Stimulated activated CD4-positive, alpha-beta T cell treated with anti-CD3 and anti-CD28 coated beads, Interleukin-15, amount 100 ng/mL, for 48 hours (primary cell): ENCODE results near the gene KBTBD4.
"Not testable (repeated sequence)": the region's sequence is repeated elsewhere in the genome, so short reads cannot be mapped to it uniquely, and the experiment has no call there.

Experiments
- DNase-seq, 2 donors: peaks; one replicate each; pipeline ENCODE4 v3.0.0-alpha.2; 2020; ENCODE audit warnings: low read depth in 2 of 2

Gene KBTBD4

DNA sequence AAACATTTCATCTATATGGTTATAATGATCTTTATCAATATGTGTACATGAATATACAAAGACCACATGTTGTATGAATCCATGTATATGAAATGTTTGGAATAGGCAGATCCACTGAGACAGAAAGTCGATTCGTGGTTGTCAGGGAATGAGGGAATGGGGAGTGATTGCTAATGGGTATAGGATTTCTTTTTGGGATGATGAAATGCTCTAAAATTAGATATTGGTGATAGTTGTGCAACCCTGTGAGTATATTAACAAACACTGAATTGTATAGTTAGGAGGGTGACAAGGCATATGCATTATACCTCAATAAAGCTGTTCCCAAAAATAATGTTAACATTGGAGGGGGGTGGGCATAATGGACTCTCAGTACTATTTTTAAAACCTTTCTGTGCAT, 18.3 kb downstream of the KBTBD4 start:
- DNase-seq = no peak

DNA sequence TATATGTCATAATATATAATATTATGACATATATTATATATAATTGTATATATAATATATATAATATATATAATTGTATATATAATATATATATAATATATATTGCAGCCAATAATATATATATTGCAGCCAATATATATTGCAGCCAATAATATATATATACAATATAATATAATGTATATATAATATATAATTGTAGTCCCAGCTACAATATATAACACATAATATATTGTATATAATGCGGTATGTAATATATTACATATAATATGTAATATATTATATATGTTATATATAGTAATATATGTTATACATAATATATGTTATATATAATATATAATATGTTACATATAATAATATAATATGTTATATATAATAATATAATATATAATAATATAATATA, 20.1 kb downstream of the KBTBD4 start:
- no peak for DNase-seq

DNA sequence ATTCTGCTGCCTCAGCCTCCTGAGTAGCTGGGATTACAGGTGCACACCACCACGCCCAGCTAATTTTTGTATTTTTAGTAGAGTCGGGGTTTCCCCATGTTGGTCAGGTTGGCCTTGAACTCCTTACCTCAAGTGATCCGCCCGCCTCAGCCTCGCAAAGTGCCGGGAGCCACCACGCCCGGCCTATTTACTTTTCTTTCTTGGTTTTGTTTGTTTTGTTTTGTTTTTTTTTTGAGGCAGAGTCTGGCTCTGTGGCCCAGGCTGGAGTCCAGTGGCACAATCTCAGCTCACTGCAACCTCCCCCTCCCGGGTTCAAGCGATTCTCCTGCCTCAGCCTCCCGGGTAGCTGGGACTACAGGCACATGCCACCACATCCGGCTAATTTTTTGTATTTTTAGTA, 21.8 kb downstream of the KBTBD4 start:
- DNase-seq = not testable (repeated sequence)

DNA sequence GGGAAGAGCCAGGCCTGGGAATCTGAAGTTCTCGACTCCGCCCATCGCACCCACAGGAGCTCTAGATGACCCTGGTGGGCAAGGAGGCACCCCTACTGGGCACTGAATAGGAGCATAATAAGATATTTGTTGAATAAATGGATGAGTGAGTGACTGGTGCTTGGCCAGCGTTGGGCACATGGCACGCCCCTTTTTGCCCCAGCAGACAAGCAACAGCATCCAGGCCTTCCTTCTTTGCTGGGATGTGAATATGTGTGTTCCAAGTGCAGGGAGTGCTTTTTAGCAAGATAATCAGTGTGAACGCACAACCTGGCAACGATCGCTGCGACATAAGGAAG, 25.4 kb downstream of the KBTBD4 start:
- no peak for DNase-seq

DNA sequence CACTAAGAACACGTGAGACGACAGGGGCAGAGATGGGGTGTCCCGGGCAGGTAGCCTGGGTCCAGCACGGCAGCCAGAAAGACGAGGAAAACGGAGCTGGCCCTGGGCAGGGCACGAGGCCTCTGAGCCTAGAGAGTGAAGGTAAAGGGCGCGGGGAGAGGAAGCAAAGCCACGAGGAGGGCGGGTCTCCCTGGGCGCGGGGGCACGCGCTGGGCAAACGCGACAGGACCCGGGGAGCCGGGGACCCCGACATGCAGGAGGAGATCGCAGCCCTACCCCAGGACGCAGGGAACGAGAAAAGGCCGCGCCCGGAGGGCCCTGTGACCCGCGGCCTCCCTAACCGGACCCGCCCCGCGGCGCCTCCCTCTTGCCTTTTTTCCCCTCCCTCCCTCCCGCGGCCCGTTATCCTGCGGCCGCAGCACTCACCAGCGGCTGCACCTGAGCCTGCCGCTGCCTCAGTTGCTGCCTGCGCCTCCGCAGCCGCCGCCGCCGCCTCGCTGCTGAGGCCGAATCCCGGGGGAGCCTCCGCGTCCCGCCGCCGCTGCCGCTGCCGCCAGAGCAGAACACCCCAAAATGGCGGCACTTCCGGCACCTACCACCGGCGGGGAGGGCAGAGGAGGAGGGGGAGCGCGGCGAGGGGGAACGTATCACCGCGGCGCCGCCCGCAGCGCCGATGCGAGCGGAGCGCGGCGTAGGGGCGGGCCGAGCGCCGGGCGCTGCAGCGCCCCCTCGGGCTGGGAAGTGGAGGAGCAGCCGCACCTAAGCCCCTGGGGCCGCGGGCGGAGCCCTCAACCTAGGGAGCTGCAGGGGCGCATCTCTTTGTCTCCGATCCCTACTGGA, 26.0 kb downstream of the KBTBD4 start, which contains the start of gene CELF1:
Gene CELF1, minus strand, starts transcription at position 567 of the 840 bp plus-strand sequence. CDS start 53,609 bp downstream, outside the sequence.
- DNase-seq = peak; percentile 87 to 92

DNA sequence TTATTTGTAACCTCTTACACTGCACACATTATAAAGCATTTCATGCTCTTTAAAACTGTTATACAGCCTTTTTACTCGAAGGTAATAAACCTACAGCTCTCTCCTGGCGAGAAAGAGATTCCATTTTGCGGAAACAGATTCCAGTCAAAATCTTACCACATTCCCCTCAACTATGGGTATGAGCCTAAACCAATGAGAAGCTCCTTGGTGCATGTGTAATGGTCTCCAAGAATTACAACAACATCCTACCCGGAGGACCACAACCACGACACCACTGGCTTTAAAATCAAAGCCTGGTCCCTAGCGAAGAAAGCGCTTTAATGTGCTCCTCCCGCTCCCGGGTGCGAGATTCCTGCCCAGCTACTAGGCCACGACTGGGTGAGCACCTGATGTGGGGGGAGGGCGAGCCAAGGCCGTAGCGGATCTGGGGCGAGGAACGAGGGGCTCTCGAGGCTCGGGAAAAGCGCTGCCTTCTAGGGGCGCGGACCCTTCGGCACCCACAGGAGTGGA, 26.7 kb downstream of the KBTBD4 start:
- DNase-seq = no peak

DNA sequence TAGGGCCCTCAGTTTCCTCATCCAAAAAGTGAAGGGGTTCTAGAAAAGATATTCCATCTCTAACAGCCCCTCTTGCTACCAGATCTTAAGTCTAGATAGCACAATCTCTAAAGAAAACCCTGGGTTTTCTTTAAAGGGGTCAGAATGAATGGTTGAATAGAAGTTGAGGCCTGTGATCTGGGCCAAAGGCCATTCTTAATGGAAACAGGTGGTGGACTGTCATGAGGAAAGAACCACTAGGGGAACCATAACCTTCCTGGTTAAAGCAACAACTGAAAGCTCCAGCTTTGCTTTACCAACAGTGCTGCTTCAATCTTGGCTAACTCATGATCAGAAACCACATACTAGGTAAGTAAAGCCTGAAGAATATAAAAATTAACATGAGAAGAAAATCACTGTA, 27.7 kb downstream of the KBTBD4 start:
- DNase-seq = no peak

DNA sequence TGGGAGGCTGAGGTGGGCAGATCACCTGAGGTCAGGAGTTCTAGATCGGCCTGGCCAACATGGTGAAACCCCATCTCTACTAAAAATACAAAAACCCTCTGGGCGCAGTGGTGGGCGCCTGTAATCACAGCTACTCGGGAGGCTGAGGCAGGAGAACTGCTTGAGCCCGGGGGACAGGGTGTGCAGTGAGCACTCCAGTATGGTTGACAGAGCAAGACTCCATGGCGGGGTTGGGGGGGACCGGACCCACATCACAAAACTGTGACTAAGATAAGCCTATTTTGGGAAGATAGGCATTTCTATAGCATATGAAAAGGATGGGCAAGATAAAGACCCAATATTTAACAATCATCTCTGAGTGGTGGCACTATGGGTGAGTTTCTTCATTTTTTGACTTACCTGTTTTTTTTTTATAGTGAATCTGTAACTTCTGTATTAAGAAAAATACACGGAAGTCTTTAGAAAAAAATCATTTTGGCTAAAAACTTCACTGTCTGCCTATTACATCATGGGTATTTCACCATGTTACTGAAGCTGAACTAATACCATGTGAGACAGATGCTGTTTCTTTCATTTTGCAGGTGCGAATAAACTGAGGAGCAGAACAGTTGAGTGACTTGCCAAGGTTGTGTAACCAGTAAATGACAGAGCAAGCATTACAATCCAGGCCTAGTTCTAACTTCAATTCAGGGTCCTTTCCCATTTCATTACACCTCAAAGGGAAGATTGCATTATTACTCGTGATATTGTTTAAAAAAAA, 28.3 kb downstream of the KBTBD4 start:
- DNase-seq = no peak

DNA sequence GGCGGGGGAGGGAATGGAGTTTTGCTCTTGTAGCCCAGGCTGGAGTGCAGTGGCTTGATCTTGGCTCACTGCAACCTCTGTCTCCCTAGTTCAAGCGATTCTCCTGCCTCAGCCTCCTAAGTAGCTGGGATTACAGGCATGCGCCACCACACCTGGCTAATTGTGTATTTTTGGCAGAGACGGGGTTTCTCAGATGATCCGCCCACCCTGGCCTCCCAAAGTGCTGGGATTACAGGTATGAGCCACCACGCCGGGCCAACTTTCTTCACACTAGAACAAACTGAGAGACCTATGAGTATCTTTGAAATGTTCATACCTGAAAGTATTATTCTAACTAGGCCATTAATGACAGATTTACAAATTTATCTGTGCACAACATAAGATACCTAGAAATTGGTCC, 32.5 kb downstream of the KBTBD4 start:
- DNase-seq = not testable (repeated sequence)

DNA sequence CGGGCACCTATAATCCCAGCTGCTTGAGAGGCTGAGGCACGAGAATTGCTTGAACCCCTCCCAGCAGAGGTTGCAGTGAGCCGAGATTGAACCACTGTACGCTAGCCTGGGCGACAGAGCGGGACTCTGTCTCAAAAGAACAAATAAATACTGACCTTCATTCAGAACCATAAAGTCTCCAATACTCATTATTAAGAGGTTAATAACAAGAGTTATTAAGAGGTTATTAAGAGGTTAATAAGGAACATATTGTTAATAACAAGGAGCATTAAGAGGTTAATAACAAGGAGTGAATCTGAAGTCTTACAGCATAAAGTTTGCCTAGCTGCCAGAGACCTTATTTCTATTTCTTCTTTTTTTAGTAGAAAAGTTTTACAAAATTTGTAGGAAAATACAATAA, 33.5 kb downstream of the KBTBD4 start:
- no peak for DNase-seq

DNA sequence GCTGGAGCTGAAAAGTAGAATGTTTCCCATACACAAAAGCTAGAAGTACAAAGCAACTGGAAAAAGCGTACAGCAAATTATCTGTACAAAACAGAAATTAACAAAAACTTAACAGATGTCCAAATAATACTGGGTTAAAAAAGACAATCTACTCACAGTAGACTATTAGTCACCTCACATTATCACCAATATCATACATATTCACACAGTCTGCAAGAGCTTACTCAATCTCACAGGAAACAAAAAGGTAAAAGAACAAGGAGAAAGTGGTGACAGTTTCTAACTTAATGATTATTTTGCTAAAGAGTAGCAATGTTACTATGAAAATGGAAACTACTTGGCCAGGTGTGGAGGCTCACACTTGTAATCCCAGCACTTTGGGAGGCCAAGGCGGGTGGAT, 37.7 kb downstream of the KBTBD4 start:
- no peak for DNase-seq

DNA sequence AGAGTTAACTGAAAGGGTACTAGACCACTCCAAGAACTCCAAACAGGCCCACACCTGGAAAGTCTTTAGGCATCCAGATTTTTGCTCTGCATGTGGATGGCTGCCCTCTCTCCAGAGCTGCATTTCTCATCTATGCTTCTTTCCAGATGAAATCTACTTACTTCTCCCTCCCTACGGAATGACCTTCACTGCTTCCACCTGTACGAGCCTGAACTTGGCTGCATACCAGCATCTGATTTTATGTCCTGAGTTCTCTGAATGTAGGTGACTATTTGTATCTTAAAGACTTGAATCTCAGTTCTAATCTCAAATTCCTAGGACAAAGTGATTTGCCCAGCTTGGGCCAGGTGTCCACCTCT, 39.1 kb downstream of the KBTBD4 start:
- DNase-seq = no peak

DNA sequence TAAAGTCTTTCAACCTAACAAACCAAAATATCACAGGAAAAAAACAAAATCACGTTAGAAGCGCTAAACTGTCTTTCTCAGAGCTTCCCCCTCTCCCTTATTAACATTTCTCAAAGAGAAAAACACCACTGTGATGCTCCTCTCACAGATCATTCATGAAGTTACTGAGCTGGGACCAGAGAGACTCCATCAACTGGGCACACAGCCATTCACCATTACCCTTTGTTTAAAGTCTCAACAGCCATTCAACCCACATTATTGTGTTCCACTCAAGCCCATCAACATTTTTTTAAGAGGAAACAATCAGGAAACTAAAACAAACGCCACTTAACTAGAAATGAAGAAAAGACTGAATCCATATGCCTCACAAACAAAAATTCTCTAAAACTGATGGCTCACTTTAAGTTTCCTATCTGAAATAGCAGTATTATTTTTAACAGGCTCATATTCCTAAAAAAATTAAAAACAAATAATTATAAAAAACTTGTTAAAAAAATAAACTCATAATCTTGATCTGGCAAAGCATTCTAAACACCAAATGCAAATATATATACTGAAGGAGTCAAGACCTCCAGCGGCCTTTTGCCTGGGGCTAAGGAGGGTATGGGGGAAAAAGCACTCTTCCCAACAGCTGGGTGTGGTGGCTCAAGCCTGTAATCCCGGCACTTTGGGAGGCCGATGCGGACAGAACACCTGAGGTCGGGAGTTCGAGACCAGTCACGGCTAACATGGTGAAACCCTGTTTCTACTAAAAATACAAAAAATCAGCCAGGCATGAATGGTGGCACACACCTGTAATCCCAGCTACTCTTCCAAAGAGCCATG, 39.8 kb downstream of the KBTBD4 start:
- no peak for DNase-seq

DNA sequence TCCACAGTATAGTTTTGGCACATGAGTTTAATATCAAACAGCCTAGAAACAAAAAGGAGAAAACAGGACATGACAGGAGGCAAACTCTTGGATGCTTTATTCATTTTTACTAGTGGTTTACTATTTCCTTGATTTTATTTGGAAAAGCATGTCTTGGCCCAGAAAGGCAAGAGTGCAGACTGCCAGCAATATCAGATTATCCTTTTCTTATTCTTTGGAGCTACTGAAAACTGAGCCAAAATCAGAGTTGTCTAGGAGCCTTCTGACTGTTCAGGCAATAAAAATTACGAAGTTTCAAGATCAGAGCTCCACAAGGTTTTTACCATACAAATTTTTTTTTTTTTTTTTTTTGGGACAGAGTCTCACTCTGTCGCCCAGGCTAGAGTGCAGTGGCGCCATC, 41.9 kb downstream of the KBTBD4 start:
- DNase-seq = no peak

DNA sequence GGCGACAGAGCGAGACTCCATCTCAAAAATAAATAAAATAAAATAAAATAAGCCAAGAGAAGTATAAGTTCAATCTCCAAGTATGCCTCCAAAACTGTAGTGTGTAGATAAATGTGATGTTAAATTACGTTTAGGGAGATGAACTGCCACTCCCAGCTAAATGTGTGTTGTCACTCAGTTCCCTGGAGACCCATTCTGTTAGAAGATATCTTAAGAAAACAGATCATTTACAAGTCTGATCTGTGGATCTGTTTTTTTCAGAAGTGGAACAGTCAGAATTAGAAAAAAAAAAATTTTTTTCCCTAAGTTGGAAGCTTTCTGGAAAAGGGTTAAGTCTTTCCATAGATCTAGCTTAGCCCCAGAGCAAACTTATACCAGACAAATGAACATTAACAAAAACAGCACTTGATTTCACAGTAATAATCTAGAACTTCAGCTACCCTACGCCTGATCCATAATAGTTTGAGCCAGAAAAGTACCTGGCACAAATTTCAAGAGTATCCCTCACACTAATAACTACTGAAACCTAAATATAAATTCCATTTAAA, 44.0 kb downstream of the KBTBD4 start:
- DNase-seq = no peak

DNA sequence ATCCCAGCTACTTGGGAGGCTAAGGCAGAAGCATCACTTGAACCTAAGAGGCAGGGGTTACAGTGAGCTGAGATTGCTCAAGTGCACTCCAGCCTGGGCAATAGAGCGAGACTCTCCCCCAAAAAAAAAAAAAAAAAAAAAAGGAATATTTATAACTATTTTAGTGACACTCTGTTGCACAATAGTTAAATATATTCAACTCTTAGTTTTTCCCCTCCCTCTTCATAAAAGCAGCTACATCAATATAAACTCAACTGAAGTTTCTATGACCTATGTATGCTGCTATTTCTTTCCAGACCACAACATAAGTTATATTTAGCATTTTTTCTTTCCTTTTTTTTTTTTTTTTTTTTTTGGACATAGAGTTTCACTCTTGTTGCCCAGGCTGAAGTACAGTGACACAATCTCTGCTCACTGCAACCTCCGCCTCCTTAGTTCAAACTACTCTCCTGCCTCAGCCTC, 45.0 kb downstream of the KBTBD4 start:
- DNase-seq = no peak

DNA sequence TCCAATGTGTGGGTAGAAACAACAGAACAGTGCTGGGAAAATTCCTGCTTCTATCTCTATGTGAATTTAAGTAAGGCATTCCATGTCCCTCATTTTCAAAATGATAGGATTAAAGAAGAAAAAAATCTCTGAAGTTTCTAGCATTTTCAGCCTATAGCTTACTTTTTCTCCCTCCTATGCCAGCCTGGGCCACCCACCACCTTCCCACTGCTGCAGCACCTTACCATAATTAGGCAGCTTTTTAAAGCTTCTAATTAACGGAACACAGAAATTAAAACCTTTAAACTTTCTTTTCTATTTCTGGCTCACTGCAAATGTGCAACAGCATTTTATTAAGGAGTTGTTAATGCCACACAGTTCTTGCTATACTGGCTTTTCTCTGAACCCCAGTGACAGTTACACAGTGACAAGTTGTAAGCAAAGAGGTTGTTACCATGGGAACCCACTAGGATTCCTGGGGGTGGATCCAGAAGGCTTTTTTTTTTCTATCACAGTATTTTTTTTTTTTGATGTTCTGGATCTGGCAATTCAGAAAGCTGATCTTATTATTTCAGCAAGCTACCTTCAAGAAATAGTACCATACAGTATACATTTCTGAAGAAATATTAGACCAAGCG, 46.1 kb downstream of the KBTBD4 start:
- DNase-seq = no peak

DNA sequence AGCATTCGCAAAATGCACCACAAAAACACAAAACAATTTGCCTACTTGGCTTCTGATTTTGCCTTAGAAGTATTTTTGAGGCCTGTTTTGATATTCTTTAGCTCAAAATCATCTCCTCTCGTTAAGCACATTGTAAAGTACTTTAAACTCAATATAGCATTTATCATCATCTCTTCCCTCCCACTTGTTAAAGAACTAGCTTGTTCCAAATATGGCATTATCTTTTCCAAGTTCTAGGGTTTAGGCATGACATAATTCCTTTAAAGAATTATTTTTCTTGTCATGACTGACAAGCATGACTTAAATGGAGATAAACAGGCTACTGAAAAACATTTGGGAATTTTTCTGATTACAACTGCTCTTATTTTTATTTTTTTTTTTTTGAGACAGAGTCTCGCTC, 47.1 kb downstream of the KBTBD4 start:
- DNase-seq = no peak

DNA sequence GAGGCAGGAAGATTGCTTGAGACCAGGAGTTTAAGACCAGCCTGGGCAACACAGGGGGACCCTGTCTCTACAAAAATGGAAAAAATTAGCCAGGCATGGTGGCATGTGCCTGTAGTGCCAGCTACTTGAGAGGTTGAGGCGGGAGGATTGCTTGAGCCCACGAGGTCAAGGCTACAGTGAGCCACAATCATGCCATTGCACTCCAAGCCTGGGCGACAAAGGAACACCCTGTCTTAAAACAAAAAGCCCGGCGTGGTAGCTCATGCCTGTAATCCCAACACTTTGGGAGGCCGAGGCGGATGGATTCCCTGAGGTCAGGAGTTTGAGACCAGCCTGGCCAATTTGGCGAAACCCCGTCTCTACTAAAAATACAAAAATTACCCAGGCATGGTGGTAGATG, 48.0 kb downstream of the KBTBD4 start:
- DNase-seq = not testable (repeated sequence)

DNA sequence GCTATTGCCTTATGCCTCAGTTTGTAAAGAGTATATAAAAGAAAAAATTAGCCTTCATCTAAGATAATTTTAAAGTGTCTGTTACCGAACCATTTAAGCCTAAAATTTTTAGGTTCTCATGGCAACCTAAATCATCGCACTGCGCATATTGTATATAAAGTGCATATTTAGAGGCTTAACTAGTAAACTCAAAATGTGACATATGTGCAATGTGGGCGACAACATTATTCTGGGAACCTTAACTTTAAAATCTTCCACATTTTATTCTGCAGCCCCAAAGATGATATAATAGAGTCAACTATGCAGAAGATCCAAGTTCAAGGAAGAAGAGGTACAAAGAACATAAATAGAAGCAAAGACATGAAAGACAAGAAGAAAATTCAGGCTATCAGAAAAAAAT, 48.8 kb downstream of the KBTBD4 start:
- no peak for DNase-seq

DNA sequence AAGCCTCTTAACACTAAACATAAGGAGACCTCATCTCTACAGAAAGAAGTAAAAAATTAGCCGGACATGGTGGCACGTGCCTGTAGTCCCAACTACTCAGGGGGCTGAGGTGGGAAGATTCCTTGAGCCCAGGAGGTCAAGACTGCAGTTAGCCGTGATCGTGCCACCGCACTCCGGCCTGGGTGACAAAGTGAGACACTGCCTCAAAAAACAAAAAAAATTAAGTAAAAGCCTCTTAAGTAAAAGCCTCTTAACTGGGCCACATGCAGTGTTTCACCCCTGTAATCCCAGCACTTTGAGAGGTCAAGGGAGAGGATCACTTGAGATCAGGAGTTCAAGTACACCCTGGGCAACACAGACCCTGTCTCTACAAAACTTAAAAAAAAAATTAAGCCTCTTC, 51.6 kb downstream of the KBTBD4 start:
- no peak for DNase-seq
